GM23248 (cell line): Measurements from ENCODE around the gene SNX5. TPM values are rescaled to one million over a fixed set of nuclear protein-coding genes. Genes with fewer than 3 reads are reported as not detected.

Experiments used
- DNase-seq: peaks from one replicate; pipeline ENCODE4 v3.0.0-alpha.2; 2015
- H2AFZ ChIP-seq: fragments of 200-600 bp; sonication (generic); 2 replicates; pipeline ENCODE4 v1.6.1; 2016; ENCODE audit warnings: antibody characterized with exemption
- H3F3A ChIP-seq: fragments of 200-600 bp; sonication (generic); 2 replicates; pipeline ENCODE4 v1.6.1; 2016; ENCODE audit warnings: mild to moderate bottlenecking, antibody characterized with exemption, mixed run types; ENCODE audit not compliant: insufficient read depth
- H3K27ac ChIP-seq: fragments of 200-600 bp; sonication (generic); 2 replicates; pipeline ENCODE4 v1.5.1; 2016; ENCODE audit warnings: mild to moderate bottlenecking
- H3K27me3 ChIP-seq: fragments of 200-600 bp; sonication (generic); replicated peaks from 2 replicates; pipeline ENCODE4 v1.6.1; 2016; ENCODE audit warnings: mild to moderate bottlenecking; ENCODE audit not compliant: insufficient read depth
- H3K36me3 ChIP-seq: fragments of 200-600 bp; sonication (generic); 2 replicates; pipeline ENCODE4 v1.6.1; 2016; ENCODE audit warnings: low read depth, mild to moderate bottlenecking
- H3K4me1 ChIP-seq: fragments of 200-600 bp; sonication (generic); 2 replicates; pipeline ENCODE4 v1.6.1; 2016; ENCODE audit warnings: mild to moderate bottlenecking; ENCODE audit not compliant: insufficient read depth
- H3K4me2 ChIP-seq: fragments of 200-600 bp; sonication (generic); one replicate; pipeline ENCODE4 v1.6.1; 2016; ENCODE audit warnings: mild to moderate bottlenecking; ENCODE audit not compliant: unreplicated experiment
- H3K4me3 ChIP-seq: fragments of 200-600 bp; sonication (generic); 2 replicates; pipeline ENCODE4 v1.5.1; 2016; ENCODE audit warnings: mild to moderate bottlenecking
- H3K79me2 ChIP-seq: fragments of 200-600 bp; sonication (generic); 2 replicates; pipeline ENCODE4 v1.6.1; 2016; ENCODE audit warnings: mild to moderate bottlenecking; ENCODE audit not compliant: insufficient read depth
- H3K9ac ChIP-seq: fragments of 200-600 bp; sonication (generic); 2 replicates; pipeline ENCODE4 v1.6.1; 2016; ENCODE audit warnings: mild to moderate bottlenecking
- H3K9me2 ChIP-seq: fragments of 200-600 bp; sonication (generic); 2 replicates; pipeline ENCODE4 v1.6.1; 2016; ENCODE audit warnings: mixed run types, mild to moderate bottlenecking, moderate library complexity; ENCODE audit not compliant: insufficient read depth
- H3K9me3 ChIP-seq: fragments of 200-600 bp; sonication (generic); one replicate; pipeline ENCODE4 v1.6.1; 2017; ENCODE audit warnings: low read depth
- H4K20me1 ChIP-seq: fragments of 200-600 bp; sonication (generic); 2 replicates; pipeline ENCODE4 v1.6.0; 2016; ENCODE audit not compliant: insufficient read depth
- EZH2 ChIP-seq: fragments of 200-600 bp; sonication (generic); IDR thresholded peaks from 2 replicates; pipeline ENCODE4 v1.6.1; 2018; ENCODE audit warnings: antibody characterized with exemption, mild to moderate bottlenecking; ENCODE audit not compliant: insufficient read depth, poor library complexity, severe bottlenecking
- EZH2phosphoT487 ChIP-seq: fragments of 200-600 bp; sonication (generic); IDR thresholded peaks from 2 replicates; pipeline ENCODE4 v1.6.1; 2018; ENCODE audit warnings: antibody characterized with exemption, moderate library complexity, mild to moderate bottlenecking, low read depth; ENCODE audit not compliant: insufficient read depth
- WGBS, 2 experiments: methylation state at CpG; one replicate each; pipeline ENCODE4 v1.1.6; 2015 to 2017; ENCODE audit warnings: low lambda C conversion rate in 2 of 2, low coverage in 1 of 2; ENCODE audit errors: missing lambda C conversion rate in 2 of 2; 5-methylcytosine and 5-hydroxymethylcytosine counted together
- in situ Hi-C: fragments of 300-500 bp; cut with MboI; formaldehyde crosslinking; loops from 2 replicates; pipeline ENCODE4 v1.15.0; 2020
- polyA plus RNA-seq: library from polyadenylated mRNA; unstranded; fragments of >200 nt; fragmentation: Nextera tagmentation; extraction: Ambion mirVana; gene quantifications from 2 replicates; pipeline ENCODE4 v1.2.1, GENCODE V29; 2016
- total RNA-seq: library from RNA; depleted of rRNA; stranded (reverse); fragments of >200 nt; shearing (Covaris generic); gene quantifications from 2 replicates; pipeline ENCODE4 v1.2.3, GENCODE V29; 2014

Gene SNX5
- total and polyA plus RNA-seq, 2 experiments from 2014 or later: 65.2 to 70.7 TPM

DNA sequence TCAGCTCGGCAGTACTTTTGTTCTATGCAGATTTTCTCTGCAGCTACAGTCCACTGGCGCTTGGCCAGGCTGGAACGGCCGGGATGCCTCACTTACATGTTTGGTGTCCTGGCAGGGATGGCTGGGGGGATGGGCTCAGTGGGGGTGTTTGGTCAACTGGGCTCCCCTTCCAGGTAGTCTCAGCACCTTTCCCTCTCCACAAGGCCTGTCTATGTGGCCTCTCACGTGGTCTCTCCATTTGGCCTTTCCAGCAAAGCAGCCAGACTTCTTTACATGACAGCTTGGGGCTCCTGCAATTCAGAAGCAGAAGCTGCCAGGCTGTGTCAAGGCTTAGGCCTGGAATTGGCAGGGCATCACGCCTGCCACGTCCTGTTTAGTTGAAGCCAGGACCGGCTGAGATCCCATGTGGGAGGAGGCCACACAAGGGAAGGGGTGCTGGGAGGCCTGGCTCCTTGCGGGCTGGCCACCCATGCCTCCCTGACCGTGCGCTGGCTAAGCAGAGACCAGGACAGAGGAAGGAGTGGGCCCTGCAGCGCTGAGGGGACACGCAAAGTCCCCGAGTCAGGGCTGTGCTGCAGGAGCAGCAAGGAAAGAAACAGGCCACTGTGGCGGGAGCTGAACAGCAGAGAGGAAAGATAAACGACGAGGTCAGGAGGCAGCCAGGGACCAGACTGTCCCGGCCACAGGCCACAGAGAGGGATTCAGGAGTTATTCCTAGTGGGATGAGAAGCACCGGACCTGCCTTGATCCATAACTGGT lies 39.1 kb upstream of the SNX5 start:
- Histone ChIP-seq H3K9me2 (no peaks in the 10 kb centered on the region), H3F3A (no peaks in the 10 kb centered on the region), H3K4me3 (no peak overlapping the region), H3K4me1 (no peaks in the 10 kb centered on the region), H2AFZ (no peak overlapping the region), H3K79me2 (no peaks in the 10 kb centered on the region), H3K9me3 (no peaks in the 10 kb centered on the region), H3K27ac (no peak overlapping the region), H3K4me2 (no peak overlapping the region), H3K9ac (no peak overlapping the region), H3K36me3 (no peaks in the 10 kb centered on the region), H3K27me3 (no peaks in the 10 kb centered on the region), H4K20me1 (no peaks in the 10 kb centered on the region)
- in situ Hi-C loops: no loop called here
- DNase-seq: peak; percentile 13
- no peak for TF ChIP-seq EZH2phosphoT487
- no peak for TF ChIP-seq EZH2
- 43 to 48% methylated on average over 19 of the region's 19 CpGs for WGBS, 2 experiments

DNA sequence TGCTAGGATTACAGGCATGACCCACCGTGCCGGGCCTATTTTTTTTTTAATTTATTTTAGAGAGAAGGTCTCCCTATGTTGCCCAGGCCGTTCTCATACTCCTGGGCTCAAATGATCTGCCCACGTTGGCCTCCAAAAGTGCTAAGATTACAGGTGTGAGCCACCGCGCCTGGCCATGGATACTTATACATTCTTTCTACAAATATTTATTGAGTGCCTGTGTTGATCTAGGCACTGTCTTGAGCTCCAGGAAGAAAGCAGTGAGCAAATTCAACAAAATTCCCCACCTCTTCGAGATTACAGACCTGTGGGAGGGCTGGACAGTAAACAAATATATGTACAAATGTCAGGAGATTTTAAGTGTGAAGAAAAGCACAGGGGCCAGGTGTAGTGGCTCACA lies 38.1 kb upstream of the SNX5 start:
- 88 to 91% methylated on average over 7 of the region's 7 CpGs for WGBS, 2 experiments
- Histone ChIP-seq H3K9me2 (no peaks in the 10 kb centered on the region), H3K79me2 (no peaks in the 10 kb centered on the region), H3K4me2 (no peak overlapping the region), H2AFZ (no peak overlapping the region), H3K27ac (no peak overlapping the region), H3K4me1 (peaks cover 2% of the 10 kb centered on the region; the same call in 1 of the 2 replicates), H3K36me3 (no peaks in the 10 kb centered on the region), H3K27me3 (no peaks in the 10 kb centered on the region), H3K9ac (no peak overlapping the region), H4K20me1 (no peaks in the 10 kb centered on the region), H3F3A (peaks cover 3% of the 10 kb centered on the region), H3K9me3 (no peaks in the 10 kb centered on the region), H3K4me3 (no peak overlapping the region)
- DNase-seq: no peak
- in situ Hi-C loops: no loop called here
- TF ChIP-seq EZH2 (no peak), EZH2phosphoT487 (no peak)

DNA sequence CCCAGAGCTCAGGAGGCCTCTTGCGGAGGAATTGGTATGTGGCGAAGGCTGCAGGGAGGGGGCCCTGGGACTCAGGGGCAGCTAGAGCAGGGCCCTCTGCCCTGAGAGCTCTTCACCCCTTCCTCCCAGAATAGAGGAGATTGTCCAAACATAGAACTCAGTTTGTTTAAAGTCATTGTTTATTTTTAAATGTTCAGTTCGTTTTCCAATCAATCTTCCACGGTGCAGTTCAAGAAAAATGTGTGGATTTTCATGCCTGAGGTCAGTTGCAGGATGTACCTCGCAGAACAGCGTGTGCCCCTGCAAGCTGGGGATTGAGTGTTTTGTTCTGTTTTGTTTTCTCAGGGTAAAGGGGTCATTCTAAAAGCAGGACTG lies 37.4 kb upstream of the SNX5 start:
- Histone ChIP-seq H3K4me2 (no peak overlapping the region), H4K20me1 (no peaks in the 10 kb centered on the region), H3K36me3 (no peaks in the 10 kb centered on the region), H3K9me3 (no peaks in the 10 kb centered on the region), H3K4me1 (peaks cover 3% of the 10 kb centered on the region; the same call in 1 of the 2 replicates), H3K27ac (no peak overlapping the region), H3K4me3 (no peak overlapping the region), H3K27me3 (no peaks in the 10 kb centered on the region), H3F3A (peaks cover 10% of the 10 kb centered on the region), H2AFZ (no peak overlapping the region), H3K9ac (no peak overlapping the region), H3K9me2 (no peaks in the 10 kb centered on the region), H3K79me2 (no peaks in the 10 kb centered on the region)
- in situ Hi-C loops: no loop called here
- 85 to 87% methylated on average over 6 of the region's 6 CpGs for WGBS, 2 experiments
- no peak for DNase-seq
- no peak for TF ChIP-seq EZH2
- TF ChIP-seq EZH2phosphoT487: no peak

DNA sequence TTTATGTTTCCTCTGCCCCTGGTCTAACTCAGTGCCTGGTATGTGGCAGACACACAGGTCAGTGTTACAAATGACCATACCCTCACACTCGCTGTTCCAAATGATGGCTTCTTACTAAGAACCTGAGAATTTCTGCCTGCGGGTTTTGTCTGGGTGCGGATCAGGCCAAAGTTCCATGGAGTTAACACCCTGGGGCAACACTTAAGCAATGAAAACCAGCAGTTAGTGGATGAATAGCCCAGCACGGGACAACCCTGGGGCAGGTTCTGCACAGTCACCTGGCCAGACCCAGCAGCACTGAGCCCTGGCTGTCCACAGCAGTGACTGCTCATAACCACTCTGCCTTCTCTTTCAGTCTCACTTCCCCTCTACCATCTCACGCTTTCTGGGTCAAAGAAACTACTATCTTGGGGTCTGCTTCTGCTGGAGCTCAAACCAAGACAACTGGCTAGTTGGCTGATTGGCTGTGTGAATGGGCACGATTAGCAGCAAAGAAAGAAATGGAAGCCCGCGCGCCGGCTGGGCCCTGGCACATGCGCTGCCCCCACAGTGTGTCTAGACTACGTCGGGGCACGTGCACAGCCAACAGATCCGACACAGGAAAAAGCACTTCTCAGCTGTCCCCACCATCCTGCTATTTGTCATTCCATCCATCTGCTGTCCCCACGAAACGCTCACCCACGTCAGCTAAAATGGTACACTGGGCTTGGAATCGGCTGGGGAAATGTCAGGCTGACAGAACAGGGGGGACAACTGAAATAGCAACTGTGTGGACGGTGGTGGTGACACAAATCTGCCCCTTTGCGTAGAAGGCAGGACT lies 36.8 kb upstream of the SNX5 start:
- no peak overlapping the region for H3K4me3 ChIP-seq
- 89 to 91% methylated on average over 21 of the region's 21 CpGs for WGBS, 2 experiments
- H3F3A ChIP-seq: peaks cover 14% of the 10 kb centered on the region
- no peak overlapping the region for H3K27ac ChIP-seq
- no peaks in the 10 kb centered on the region for H3K9me3 ChIP-seq
- TF ChIP-seq EZH2phosphoT487 (no peak), EZH2 (no peak)
- H3K36me3 ChIP-seq: no peaks in the 10 kb centered on the region
- no peak for DNase-seq
- H3K79me2 ChIP-seq: no peaks in the 10 kb centered on the region
- no peaks in the 10 kb centered on the region for H4K20me1 ChIP-seq
- no peak overlapping the region for H3K9ac ChIP-seq
- H3K9me2 ChIP-seq: no peaks in the 10 kb centered on the region
- in situ Hi-C loops: no loop called here
- no peak overlapping the region for H2AFZ ChIP-seq
- H3K27me3 ChIP-seq: no peaks in the 10 kb centered on the region
- peaks cover 3% of the 10 kb centered on the region; the same call in 1 of the 2 replicates for H3K4me1 ChIP-seq
- H3K4me2 ChIP-seq: no peak overlapping the region
